HepG2 (cell line): ENCODE data around the gene FUCA1. TPM values are rescaled to one million over a fixed set of nuclear protein-coding genes. Genes with fewer than 3 reads are reported as not detected.

Experiments used
- FIP1L1 ChIP-seq: fragments of 200-400 bp; formaldehyde crosslinking; IDR thresholded peaks from 2 replicates; pipeline ENCODE4 v1.6.1; 2018; ENCODE audit warnings: low read depth, mild to moderate bottlenecking, low read length, moderate library complexity, borderline replicate concordance; ENCODE audit not compliant: insufficient read depth
- HNRNPL ChIP-seq: fragments of 200-400 bp; formaldehyde crosslinking; IDR thresholded peaks from 2 replicates; pipeline ENCODE4 v1.6.1; 2017; ENCODE audit warnings: mild to moderate bottlenecking, low read depth, low read length
- HOXA3 ChIP-seq: sonication (generic); formaldehyde crosslinking; IDR thresholded peaks from 2 replicates; pipeline ENCODE4 v1.5.0; 2020; ENCODE audit warnings: missing genetic modification reagents
- JUNB ChIP-seq: sonication (generic); formaldehyde crosslinking; IDR thresholded peaks from 2 replicates; pipeline ENCODE4 v1.8.0; 2022; ENCODE audit warnings: missing genetic modification reagents, mild to moderate bottlenecking, borderline replicate concordance
- RFXANK ChIP-seq: IDR thresholded peaks from 2 replicates; pipeline ENCODE4 v1.6.1; 2016
- ZC3H4 ChIP-seq: sonication (generic); formaldehyde crosslinking; IDR thresholded peaks from 2 replicates; pipeline ENCODE4 v1.4.0; 2020; ENCODE audit warnings: missing genetic modification reagents, borderline replicate concordance
- ZNF234 ChIP-seq: sonication (generic); formaldehyde crosslinking; conservative IDR thresholded peaks from 2 replicates; pipeline ENCODE4 v1.5.1; 2020; ENCODE audit warnings: mild to moderate bottlenecking, missing genetic modification reagents
- ZNF34 ChIP-seq: sonication (generic); formaldehyde crosslinking; IDR thresholded peaks from 2 replicates; pipeline ENCODE4 v1.4.0; 2020; ENCODE audit warnings: mild to moderate bottlenecking, missing genetic modification reagents, borderline replicate concordance
- ZNF605 ChIP-seq: sonication (generic); formaldehyde crosslinking; IDR thresholded peaks from 2 replicates; pipeline ENCODE4 v1.8.0; 2022; ENCODE audit warnings: mild to moderate bottlenecking, missing genetic modification reagents
- ZNF75D ChIP-seq: sonication (generic); formaldehyde crosslinking; IDR thresholded peaks from 2 replicates; pipeline ENCODE4 v1.8.1; 2023; ENCODE audit warnings: missing genetic modification reagents, mild to moderate bottlenecking, borderline replicate concordance
- ZNF781 ChIP-seq: sonication (generic); formaldehyde crosslinking; IDR thresholded peaks from 2 replicates; pipeline ENCODE4 v1.5.1; 2020; ENCODE audit warnings: borderline replicate concordance, mild to moderate bottlenecking, missing genetic modification reagents; ENCODE audit errors: not compliant biosample characterization
- ZNF788 ChIP-seq: sonication (generic); formaldehyde crosslinking; IDR thresholded peaks from 2 replicates; pipeline ENCODE4 v1.5.0; 2020; ENCODE audit warnings: mild to moderate bottlenecking, missing genetic modification reagents, borderline replicate concordance
- ZNF841 ChIP-seq: sonication (generic); formaldehyde crosslinking; IDR thresholded peaks from 2 replicates; pipeline ENCODE4 v1.8.1; 2023; ENCODE audit warnings: missing genetic modification reagents, borderline replicate concordance
- ZSCAN20 ChIP-seq: sonication (generic); formaldehyde crosslinking; IDR thresholded peaks from 2 replicates; pipeline ENCODE4 v1.4.0; 2020; ENCODE audit warnings: missing genetic modification reagents, mild to moderate bottlenecking, borderline replicate concordance
- polyA plus RNA-seq, 8 experiments: library from polyadenylated mRNA; depleted of rRNA in 3 of 8; stranded (reverse) in 7 of 8; unstranded in 1 of 8; fragments of >200 nt; fragmentation: Illumina TruSeq in 4 of 8; extraction: Trizol in 4 of 8; gene quantifications; 2 replicates each; pipeline versions ENCODE4 v1.2.1 to v1.2.3, GENCODE V29; 2011 to 2016; ENCODE audit warnings: low read depth in 4 of 8, missing spikeins in 1 of 8, mixed read lengths in 1 of 8; ENCODE audit not compliant: insufficient read depth in 1 of 8
- total RNA-seq, 5 experiments: library from RNA; depleted of rRNA; stranded (reverse); fragments of >200 nt; fragmentation: Illumina TruSeq; extraction: Trizol; gene quantifications; 2 replicates each; pipeline ENCODE4 v1.2.3, GENCODE V29; 2016; ENCODE audit warnings: low read depth in 1 of 5
- TF ChIP-seq, protein P1 (sequence below): IDR thresholded peaks from 2 replicates; pipeline ENCODE4 v1.6.1; 2016; ENCODE audit warnings: control low read depth
- TF ChIP-seq, protein P2 (sequence below): sonication (generic); formaldehyde crosslinking; conservative IDR thresholded peaks from 2 replicates; pipeline ENCODE4 v1.4.0; 2020; ENCODE audit warnings: missing genetic modification reagents
- TF ChIP-seq, protein P3 (sequence below): sonication (generic); formaldehyde crosslinking; conservative IDR thresholded peaks from 2 replicates; pipeline ENCODE4 v1.8.0; 2022; ENCODE audit warnings: missing genetic modification reagents
- TF ChIP-seq, protein P4 (sequence below): sonication (generic); formaldehyde crosslinking; IDR thresholded peaks from 2 replicates; pipeline ENCODE4 v1.4.0; 2020; ENCODE audit warnings: missing genetic modification reagents
- TF ChIP-seq, protein P5 (sequence below): sonication (generic); formaldehyde crosslinking; IDR thresholded peaks from 2 replicates; pipeline ENCODE4 v1.4.0; 2020; ENCODE audit warnings: missing genetic modification reagents, borderline replicate concordance

FUCA1 gene
- total and polyA plus RNA-seq, 2 of the 13 experiments (the other 11 are each of a cell fraction or from before 2014, with no cell fraction given) = 32.7 to 33.6 TPM

DNA sequence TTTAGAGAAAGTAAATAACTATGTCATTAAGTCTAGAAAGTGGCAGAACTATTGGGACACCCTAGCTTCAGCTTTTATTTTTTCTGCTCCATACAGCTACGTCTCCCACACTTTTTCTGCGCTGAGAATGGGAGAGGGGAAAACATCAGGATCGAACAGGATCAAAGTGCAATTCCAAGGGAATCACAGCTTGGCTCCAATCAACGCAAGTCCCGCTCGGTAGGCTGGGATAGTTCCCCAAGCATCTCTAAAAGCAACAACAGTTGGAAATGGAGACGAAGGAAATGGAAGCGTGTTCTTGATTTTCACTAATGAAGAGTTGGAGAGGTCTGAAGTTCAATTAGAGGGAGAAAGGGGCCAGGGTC, 43.4 kb downstream of the FUCA1 start (continued):
- TF ChIP-seq JUNB (CRISPR knock-in tag) = no peak
- no peak for TF ChIP-seq ZNF34 (CRISPR knock-in tag)
- TF ChIP-seq ZNF75D (CRISPR knock-in tag) = no peak
- TF ChIP-seq ZNF234 = no peak
- TF ChIP-seq, protein P1, sequence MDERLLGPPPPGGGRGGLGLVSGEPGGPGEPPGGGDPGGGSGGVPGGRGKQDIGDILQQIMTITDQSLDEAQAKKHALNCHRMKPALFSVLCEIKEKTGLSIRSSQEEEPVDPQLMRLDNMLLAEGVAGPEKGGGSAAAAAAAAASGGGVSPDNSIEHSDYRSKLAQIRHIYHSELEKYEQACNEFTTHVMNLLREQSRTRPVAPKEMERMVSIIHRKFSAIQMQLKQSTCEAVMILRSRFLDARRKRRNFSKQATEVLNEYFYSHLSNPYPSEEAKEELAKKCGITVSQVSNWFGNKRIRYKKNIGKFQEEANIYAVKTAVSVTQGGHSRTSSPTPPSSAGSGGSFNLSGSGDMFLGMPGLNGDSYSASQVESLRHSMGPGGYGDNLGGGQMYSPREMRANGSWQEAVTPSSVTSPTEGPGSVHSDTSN (CRISPR knock-in tag) = no peak
- TF ChIP-seq, protein P2, sequence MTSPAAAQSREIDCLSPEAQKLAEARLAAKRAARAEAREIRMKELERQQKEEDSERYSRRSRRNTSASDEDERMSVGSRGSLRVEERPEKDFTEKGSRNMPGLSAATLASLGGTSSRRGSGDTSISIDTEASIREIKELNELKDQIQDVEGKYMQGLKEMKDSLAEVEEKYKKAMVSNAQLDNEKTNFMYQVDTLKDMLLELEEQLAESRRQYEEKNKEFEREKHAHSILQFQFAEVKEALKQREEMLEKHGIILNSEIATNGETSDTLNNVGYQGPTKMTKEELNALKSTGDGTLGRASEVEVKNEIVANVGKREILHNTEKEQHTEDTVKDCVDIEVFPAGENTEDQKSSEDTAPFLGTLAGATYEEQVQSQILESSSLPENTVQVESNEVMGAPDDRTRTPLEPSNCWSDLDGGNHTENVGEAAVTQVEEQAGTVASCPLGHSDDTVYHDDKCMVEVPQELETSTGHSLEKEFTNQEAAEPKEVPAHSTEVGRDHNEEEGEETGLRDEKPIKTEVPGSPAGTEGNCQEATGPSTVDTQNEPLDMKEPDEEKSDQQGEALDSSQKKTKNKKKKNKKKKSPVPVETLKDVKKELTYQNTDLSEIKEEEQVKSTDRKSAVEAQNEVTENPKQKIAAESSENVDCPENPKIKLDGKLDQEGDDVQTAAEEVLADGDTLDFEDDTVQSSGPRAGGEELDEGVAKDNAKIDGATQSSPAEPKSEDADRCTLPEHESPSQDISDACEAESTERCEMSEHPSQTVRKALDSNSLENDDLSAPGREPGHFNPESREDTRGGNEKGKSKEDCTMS (CRISPR knock-in tag) = no peak
- TF ChIP-seq HNRNPL = no peak
- no peak for TF ChIP-seq ZNF788 (CRISPR knock-in tag)
- TF ChIP-seq, protein P3, sequence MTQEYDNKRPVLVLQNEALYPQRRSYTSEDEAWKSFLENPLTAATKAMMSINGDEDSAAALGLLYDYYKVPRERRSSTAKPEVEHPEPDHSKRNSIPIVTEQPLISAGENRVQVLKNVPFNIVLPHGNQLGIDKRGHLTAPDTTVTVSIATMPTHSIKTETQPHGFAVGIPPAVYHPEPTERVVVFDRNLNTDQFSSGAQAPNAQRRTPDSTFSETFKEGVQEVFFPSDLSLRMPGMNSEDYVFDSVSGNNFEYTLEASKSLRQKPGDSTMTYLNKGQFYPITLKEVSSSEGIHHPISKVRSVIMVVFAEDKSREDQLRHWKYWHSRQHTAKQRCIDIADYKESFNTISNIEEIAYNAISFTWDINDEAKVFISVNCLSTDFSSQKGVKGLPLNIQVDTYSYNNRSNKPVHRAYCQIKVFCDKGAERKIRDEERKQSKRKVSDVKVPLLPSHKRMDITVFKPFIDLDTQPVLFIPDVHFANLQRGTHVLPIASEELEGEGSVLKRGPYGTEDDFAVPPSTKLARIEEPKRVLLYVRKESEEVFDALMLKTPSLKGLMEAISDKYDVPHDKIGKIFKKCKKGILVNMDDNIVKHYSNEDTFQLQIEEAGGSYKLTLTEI = no peak
- TF ChIP-seq ZNF781 (CRISPR knock-in tag) = no peak
- no peak for TF ChIP-seq ZNF605 (CRISPR knock-in tag)
- TF ChIP-seq, protein P4, sequence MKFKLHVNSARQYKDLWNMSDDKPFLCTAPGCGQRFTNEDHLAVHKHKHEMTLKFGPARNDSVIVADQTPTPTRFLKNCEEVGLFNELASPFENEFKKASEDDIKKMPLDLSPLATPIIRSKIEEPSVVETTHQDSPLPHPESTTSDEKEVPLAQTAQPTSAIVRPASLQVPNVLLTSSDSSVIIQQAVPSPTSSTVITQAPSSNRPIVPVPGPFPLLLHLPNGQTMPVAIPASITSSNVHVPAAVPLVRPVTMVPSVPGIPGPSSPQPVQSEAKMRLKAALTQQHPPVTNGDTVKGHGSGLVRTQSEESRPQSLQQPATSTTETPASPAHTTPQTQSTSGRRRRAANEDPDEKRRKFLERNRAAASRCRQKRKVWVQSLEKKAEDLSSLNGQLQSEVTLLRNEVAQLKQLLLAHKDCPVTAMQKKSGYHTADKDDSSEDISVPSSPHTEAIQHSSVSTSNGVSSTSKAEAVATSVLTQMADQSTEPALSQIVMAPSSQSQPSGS (CRISPR knock-in tag) = no peak
- TF ChIP-seq ZSCAN20 (CRISPR knock-in tag) = no peak
- no peak for TF ChIP-seq FIP1L1
- no peak for TF ChIP-seq ZNF841 (CRISPR knock-in tag)
- no peak for TF ChIP-seq RFXANK (CRISPR knock-in tag)
- no peak for TF ChIP-seq HOXA3 (CRISPR knock-in tag)
- TF ChIP-seq, protein P5, sequence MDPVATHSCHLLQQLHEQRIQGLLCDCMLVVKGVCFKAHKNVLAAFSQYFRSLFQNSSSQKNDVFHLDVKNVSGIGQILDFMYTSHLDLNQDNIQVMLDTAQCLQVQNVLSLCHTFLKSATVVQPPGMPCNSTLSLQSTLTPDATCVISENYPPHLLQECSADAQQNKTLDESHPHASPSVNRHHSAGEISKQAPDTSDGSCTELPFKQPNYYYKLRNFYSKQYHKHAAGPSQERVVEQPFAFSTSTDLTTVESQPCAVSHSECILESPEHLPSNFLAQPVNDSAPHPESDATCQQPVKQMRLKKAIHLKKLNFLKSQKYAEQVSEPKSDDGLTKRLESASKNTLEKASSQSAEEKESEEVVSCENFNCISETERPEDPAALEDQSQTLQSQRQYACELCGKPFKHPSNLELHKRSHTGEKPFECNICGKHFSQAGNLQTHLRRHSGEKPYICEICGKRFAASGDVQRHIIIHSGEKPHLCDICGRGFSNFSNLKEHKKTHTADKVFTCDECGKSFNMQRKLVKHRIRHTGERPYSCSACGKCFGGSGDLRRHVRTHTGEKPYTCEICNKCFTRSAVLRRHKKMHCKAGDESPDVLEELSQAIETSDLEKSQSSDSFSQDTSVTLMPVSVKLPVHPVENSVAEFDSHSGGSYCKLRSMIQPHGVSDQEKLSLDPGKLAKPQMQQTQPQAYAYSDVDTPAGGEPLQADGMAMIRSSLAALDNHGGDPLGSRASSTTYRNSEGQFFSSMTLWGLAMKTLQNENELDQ (CRISPR knock-in tag) = no peak
- no peak for TF ChIP-seq ZC3H4 (CRISPR knock-in tag)
